Medulla oblongata (tissue), 1 donor: ENCODE results near the gene RNF123.

Experiments used
- DNase-seq: peaks from one replicate; pipeline ENCODE4 v3.0.0-alpha.2; 2015; ENCODE audit errors: extremely low spot score

The RNF123 gene

GRCh38 chr3:49701388-49702077, 12.2 kb downstream of the RNF123 start:
- no peak for DNase-seq

DNA sequence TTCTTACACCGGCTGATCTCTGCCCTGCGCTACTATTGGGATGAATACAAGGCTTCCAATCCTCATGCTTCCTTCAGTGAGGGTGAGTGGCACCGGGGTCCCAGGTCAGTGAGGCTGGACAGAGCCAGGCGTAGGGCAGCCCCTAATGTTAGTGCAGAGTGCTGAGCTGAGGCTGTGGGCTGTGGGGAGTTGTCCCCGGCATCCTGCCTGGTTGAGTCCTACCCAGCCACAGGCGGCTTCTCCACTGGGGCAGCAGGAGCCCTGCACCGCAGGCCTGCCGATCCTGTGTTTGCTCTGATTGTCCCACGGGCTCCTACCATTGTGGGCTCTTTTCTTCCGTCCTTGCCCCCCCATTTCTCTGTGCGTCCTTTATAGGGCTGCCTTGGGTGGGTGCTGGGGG, 13.3 kb downstream of the RNF123 start:
- DNase-seq, result no peak

- peak; percentile 79 for DNase-seq
These were observed 14.1 kb downstream of the RNF123 start for GRCh38 chr3:49703443-49703927.

GRCh38 chr3:49703956-49704355, 14.6 kb downstream of the RNF123 start:
- no peak for DNase-seq

- DNase-seq, result no peak
These were observed 15.3 kb downstream of the RNF123 start for GRCh38 chr3:49704629-49705028.

GRCh38 chr3:49705390-49705960, 16.1 kb downstream of the RNF123 start:
- no peak for DNase-seq

DNA sequence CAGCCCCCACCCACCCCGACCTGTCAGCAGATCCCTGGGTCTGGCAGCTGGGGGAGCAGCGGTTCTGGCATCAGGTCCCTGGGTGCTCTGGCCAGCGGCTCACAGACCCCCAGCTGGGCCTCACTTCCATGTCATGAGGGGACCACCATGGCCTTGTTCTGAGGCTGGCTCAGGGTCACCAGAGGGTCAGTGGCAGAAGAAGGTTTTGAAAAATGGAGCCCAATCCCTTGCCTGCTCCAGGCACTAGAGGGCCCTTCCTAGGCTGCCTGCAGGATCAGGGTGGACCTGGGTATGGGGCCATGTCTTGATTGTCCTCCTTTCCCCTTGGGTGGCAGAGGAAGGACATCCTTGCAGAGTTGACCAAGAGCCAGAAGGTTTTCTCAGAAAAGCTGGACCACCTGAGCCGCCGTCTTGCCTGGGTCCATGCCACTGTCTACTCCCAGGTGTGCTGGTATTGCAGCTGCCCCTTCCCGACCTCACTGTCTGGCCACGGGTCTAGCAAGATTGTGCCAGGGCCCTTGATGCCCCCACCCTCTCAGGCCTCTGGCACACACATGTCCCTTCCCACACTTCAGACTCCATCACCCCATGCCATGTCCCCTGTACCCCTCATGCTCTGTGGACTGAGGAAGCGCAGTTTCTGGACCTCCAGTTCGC, 17.2 kb downstream of the RNF123 start:
- no peak for DNase-seq

- DNase-seq, result no peak
These were observed 17.7 kb downstream of the RNF123 start for GRCh38 chr3:49707113-49707480.

DNA sequence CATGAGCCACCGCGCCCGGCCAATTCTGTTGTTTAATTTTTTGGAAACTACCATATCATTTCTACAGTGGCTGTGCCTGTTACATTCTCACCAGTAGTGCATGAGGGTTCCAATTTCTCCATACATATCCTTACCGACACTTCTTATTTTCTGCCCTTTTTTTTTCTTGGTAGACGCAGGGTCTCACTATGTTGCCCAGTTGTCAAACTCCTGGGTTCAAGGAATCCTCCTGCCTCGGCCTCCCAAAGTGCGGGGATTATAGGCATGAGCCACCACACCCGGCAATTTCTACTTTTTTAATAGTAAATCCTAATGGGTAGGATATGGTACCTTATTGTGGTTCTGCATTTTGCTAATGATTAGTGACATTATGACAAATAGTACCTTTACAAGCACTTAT, 20.5 kb downstream of the RNF123 start:
- no peak for DNase-seq

GRCh38 chr3:49711489-49711888, 22.1 kb downstream of the RNF123 start:
- DNase-seq, result no peak

DNA sequence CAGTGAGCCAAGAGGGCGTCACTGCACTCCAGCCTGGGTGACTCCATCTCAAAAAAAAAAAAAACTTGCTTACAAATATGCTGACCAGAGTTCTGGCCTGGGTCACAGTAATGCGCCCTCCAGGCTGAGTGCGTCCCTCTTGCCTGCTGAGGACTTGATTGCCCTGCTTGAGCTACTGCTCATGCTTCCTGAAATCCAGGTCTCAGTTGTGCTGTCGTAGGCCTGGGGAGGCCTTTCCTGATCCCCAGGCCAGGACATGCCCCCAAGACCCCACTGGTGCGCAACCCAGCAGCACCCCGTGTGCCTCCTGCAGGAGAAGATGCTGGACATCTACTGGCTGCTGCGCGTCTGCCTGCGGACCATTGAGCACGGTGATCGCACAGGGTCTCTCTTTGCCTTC, 22.8 kb downstream of the RNF123 start:
- no peak for DNase-seq

DNA sequence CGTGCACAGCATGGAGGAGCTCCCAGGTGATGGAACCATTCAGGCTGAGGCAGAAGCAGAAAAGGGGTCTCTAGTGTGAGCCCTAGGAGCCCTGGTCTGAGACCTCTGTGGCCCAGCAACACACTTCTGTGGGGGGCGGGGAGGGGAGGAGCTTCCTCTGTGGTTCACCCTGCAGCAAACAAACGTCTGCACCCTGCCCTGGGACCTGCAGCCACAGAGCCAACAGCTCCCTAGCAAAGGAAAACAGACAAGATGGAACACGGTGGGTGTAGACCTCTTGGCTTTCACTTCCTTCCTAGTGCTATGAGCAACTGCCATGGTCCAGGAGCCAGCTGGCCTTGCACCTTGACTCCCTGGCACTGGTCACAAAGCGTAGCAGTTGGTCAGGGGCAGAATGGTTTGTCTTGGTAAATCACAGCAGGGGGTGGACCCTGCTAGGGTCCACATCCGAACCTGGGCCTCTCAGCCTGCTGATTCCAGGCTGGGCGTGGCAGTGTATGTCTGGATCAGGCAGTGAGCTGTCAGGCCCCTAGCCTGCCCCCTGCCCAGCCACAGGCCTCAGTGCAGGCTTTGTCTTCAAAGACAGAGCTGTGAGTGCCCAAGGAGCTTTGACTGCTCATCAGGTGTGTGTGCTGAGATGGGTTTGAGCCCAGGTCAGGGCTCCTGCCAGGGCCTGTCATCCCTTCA, 23.4 kb downstream of the RNF123 start:
- no peak for DNase-seq

DNA sequence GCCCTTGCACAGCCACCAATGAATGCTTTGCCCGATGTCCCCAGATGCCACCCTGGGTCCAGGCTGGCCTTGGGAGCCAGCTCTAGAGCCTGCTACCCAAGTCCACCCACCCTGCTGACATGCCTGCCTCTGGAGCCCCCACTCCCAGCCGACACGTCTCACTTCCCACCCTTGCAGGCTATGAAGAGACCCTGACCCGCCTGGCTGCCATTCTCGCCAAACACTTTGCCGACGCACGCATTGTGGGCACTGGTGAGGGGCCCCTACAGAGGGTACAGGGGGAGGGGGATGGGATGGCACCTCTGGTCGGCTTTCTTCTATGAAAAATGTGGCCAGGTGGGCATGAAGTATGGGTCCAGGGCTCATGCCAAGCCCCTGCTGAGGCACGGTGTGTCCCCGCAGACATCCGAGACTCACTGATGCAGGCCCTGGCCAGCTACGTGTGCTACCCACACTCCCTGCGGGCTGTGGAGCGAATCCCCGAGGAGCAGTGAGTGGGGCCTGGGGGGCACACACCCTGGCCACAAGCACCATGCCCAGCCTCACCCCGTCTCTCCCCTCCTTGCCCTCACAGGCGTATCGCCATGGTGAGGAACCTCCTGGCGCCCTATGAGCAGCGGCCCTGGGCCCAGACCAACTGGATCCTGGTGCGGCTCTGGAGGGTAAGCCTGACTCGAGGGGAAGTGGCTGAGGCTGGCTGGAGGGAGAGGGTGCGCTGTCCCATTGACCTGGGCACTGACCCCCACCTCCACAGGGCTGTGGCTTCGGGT, 24.2 kb downstream of the RNF123 start:
- DNase-seq, result no peak

DNA sequence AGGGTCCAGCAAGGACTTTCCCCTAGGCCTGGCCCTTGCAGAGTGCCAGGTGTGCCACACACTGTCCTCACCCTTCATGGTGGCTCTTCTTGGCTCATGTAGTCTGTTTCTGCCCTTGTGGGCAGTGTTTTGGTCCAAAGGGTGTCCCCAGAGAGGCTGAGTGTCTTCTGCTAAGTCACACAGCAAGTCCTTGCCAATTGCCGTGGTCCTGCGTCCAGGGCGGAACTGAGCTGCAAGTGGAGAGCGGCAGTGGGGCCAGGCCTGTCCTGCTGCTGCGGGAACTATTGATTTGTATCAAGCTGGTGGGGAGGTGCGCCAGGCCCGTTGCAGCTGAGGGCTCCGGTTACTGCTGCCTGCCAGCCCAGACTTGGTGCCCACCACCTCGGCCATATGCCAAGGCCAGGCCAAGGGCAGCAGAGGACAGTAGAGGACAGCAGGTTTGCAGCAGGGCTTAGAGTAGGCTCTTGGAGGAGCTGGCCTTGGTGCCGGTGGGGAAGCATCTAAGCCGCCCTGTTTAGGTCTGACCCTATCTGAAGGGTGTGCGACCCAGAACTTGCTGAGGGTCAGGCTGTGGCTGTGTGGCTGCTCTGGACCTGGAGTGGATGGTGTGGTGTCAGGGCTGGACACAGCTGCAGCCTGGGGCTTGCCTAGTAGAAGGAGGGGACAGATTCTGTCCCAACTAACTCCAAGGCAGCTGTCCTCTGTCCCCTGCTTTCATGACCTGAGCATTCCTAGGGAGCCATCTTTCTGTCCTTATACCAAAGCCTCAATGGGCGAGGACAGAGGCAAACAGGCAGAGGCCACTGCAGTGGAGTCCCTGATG, 25.6 kb downstream of the RNF123 start:
- DNase-seq, result no peak

DNA sequence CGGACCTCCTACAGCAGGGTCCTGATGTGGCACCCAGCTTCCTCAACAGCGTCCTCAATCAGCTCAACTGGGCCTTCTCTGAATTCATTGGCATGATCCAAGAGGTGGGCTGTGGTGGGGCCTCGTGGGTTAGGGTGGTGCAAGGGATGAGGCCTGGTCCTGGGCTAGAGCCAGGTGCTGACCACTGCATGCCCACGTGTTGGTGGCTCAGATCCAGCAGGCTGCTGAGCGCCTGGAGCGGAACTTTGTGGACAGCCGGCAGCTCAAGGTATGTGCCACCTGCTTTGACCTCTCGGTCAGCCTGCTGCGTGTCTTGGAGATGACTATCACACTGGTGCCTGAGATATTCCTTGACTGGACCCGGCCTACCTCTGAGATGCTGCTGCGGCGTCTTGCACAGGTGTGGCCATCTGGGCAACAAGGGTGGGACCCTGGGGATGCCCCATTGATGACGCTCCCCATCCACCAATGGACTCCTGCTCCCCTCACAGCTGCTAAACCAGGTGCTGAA, 26.3 kb downstream of the RNF123 start:
- no peak for DNase-seq

DNA sequence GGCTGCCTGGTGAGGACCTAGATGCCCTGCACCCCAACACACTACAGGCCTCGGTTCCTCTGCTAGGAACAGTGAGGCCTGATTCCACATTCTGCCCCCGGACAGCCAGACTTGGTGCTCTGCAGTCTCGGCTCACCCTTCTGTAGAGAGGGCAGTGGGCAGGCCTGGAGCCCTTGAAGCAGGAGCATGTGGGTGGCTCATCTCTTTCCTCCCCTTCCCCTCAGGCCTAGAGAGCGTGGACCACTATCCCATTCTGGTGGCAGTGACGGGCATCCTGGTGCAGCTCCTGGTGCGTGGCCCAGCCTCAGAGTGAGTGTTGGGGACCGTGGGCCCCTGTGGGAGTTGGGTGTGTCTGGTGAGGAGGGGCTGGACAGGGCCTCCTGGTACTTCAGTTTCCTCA, 26.8 kb downstream of the RNF123 start:
- DNase-seq, result no peak

- DNase-seq, result no peak
These were observed 27.4 kb downstream of the RNF123 start for GRCh38 chr3:49716691-49717210.

- DNase-seq, result no peak
These were observed 28.0 kb downstream of the RNF123 start for GRCh38 chr3:49717211-49717958.

DNA sequence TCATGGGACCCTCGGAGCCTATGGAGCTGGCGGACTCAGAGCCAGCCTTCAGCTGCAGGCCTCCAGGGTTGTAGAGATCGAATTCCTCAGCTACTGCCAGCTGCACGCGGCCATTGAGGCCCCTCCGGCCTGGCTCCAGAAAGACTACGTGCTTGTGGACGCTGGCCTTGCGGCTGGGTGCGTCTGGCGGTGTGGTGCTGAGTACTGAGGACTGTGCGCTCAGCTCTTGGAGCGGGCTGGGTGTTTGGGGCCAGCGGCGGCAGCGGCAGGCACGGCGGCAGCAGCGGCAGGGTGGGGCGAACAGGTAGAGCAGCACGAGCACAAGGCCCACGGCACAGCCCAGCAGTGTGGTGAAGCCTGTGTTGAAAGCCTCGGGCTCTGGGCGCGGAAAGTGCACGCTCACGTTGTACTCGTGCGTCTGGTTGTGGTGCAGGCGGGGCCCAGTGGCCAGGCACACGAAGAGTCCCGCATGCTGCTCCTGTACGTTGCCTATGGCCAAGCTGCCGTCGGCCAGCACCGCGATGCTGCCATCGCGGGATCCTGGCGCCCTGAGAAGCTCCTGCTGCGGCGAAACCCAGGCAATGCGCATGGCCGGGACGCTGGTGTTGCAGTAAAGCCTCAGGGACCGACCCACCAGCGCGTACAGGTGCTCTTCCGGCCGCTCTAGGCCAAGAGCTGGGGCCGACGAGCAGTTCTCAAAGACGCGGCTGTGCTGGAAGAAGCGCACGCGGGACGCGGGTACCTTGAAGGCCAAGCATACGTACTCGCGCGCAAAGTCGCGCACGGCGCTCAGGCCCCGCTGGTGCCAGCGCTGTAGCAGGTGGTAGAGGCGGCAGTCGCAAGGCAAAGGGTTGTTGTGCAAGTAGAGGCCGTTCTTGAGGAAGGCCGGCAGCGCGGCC, 28.9 kb downstream of the RNF123 start:
- DNase-seq, result no peak
